ENCODE measurements around the gene HMGN1. TPM values are rescaled to one million over a fixed set of nuclear protein-coding genes. Genes with fewer than 3 reads are reported as not detected.

The HMGN1 gene
- total RNA-seq, 1 experiment from 2014 or later: 391 TPM

DNA sequence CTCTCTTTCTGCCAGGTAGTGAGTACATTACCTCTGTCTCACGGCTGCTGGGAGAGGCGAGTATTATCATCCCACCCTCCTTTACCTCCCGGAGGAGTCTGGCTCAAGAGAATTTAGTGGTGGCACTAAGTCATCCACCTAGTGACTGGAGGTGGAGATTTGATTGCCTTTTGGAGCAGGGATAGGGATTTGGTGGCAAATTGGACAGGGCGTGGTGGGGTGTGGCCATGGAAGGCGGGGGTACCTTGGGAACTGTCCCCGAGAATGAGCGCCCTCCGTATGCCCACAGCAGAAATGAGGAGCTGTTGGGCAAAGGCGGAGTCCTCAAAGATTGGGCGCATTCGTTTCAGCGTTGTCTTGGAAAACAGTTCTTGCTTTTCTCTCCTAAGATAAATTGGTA is 32.1 kb upstream of the HMGN1 start:
- Mint-ChIP-seq H3K27ac (ENCODE audit: unreplicated experiment) (peak overlapping the region; percentile 80), H3K27me3 (ENCODE audit: insufficient read depth, unreplicated experiment) (no peaks in the 10 kb centered on the region), H3K36me3 (ENCODE audit: insufficient read depth, unreplicated experiment) (no peaks in the 10 kb centered on the region), H3K9me3 (ENCODE audit: unreplicated experiment) (no peaks in the 10 kb centered on the region), H3K4me1 (ENCODE audit: low read depth, unreplicated experiment) (peaks cover 7% of the 10 kb centered on the region), H3K4me3 (ENCODE audit: unreplicated experiment) (peak overlapping the region; percentile 83)
- H3K36me3 ChIP-seq (ENCODE audit: control insufficient read depth, insufficient read depth, low read length): no peaks in the 10 kb centered on the region
- no peaks in the 10 kb centered on the region for H3K27me3 ChIP-seq (replicated peaks; ENCODE audit: control insufficient read depth, insufficient read depth, low read length)
- no peaks in the 10 kb centered on the region for H3K9me3 ChIP-seq
- ChIA-PET POLR2A (no interaction called here), CTCF (no interaction called here)
- intact Hi-C loops (cut with micrococcal nuclease; ENCODE audit: unreplicated experiment): loop anchor here (2.0 kb wide), 1 partner anchor 32 kb away; the partner anchor contains the start of gene HMGN1
- TSS peak; percentile 34 for BruUV-seq (replicated peaks)
- TF ChIP-seq, protein P1, sequence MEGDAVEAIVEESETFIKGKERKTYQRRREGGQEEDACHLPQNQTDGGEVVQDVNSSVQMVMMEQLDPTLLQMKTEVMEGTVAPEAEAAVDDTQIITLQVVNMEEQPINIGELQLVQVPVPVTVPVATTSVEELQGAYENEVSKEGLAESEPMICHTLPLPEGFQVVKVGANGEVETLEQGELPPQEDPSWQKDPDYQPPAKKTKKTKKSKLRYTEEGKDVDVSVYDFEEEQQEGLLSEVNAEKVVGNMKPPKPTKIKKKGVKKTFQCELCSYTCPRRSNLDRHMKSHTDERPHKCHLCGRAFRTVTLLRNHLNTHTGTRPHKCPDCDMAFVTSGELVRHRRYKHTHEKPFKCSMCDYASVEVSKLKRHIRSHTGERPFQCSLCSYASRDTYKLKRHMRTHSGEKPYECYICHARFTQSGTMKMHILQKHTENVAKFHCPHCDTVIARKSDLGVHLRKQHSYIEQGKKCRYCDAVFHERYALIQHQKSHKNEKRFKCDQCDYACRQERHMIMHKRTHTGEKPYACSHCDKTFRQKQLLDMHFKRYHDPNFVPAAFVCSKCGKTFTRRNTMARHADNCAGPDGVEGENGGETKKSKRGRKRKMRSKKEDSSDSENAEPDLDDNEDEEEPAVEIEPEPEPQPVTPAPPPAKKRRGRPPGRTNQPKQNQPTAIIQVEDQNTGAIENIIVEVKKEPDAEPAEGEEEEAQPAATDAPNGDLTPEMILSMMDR (IDR thresholded peaks at IDR 0.05; ENCODE audit: insufficient read depth in 1 of 2, low read depth in 1 of 2, low read length in 1 of 2, severe bottlenecking in 1 of 2, unreplicated experiment in 1 of 2): no peak
- H3K4me3 ChIP-seq (ENCODE audit: low read depth, low read length): peak overlapping the region; percentile 45
- no peaks in the 10 kb centered on the region for H3K4me1 ChIP-seq
- no peak for DNase-seq

GRCh38 chr21:39379986-39380891 is 31.4 kb upstream of the HMGN1 start:
- intact Hi-C loops (cut with micrococcal nuclease; ENCODE audit: unreplicated experiment): loop anchor here (2.0 kb wide), 1 partner anchor 31 kb away; the partner anchor contains the start of gene HMGN1
- Histone ChIP-seq H3K9me3 (no peaks in the 10 kb centered on the region), H3K27me3 (replicated peaks; ENCODE audit: control insufficient read depth, insufficient read depth, low read length) (no peaks in the 10 kb centered on the region), H3K4me1 (no peaks in the 10 kb centered on the region), H3K4me3 (ENCODE audit: low read depth, low read length) (peak overlapping the region; percentile 45), H3K36me3 (ENCODE audit: control insufficient read depth, insufficient read depth, low read length) (no peaks in the 10 kb centered on the region)
- Mint-ChIP-seq H3K4me3 (ENCODE audit: unreplicated experiment) (peak overlapping the region; percentile 83), H3K36me3 (ENCODE audit: insufficient read depth, unreplicated experiment) (no peaks in the 10 kb centered on the region), H3K27me3 (ENCODE audit: insufficient read depth, unreplicated experiment) (no peaks in the 10 kb centered on the region), H3K4me1 (ENCODE audit: low read depth, unreplicated experiment) (peaks cover 7% of the 10 kb centered on the region), H3K27ac (ENCODE audit: unreplicated experiment) (peak overlapping the region; percentile 80), H3K9me3 (ENCODE audit: unreplicated experiment) (no peaks in the 10 kb centered on the region)
- POLR2A ChIA-PET: interaction anchor here (0.6 to 1.0 kb wide), 4 partner anchors 12 to 41 kb away, joined by 4 to 5 read pairs (median 5); no protein-coding TSS in a partner anchor
- TF ChIP-seq, protein P1 (IDR thresholded peaks at IDR 0.05; ENCODE audit: insufficient read depth in 1 of 2, low read depth in 1 of 2, low read length in 1 of 2, severe bottlenecking in 1 of 2, unreplicated experiment in 1 of 2): no peak
- peak; percentile 90 for DNase-seq
- BruUV-seq (replicated peaks): no TSS peak
- CTCF ChIA-PET: interaction anchor here (0.5 kb wide), 1 partner anchor 11 kb away, joined by 4 read pairs; no protein-coding TSS in a partner anchor

- Mint-ChIP-seq H3K36me3 (ENCODE audit: insufficient read depth, unreplicated experiment) (no peaks in the 10 kb centered on the region), H3K4me3 (ENCODE audit: unreplicated experiment) (no peak overlapping the region), H3K27ac (ENCODE audit: unreplicated experiment) (no peak overlapping the region), H3K9me3 (ENCODE audit: unreplicated experiment) (no peaks in the 10 kb centered on the region), H3K27me3 (ENCODE audit: insufficient read depth, unreplicated experiment) (no peaks in the 10 kb centered on the region), H3K4me1 (ENCODE audit: low read depth, unreplicated experiment) (peaks cover 13% of the 10 kb centered on the region)
- TF ChIP-seq, protein P1 (IDR thresholded peaks at IDR 0.05; ENCODE audit: insufficient read depth in 1 of 2, low read depth in 1 of 2, low read length in 1 of 2, severe bottlenecking in 1 of 2, unreplicated experiment in 1 of 2): no peak
- ChIA-PET POLR2A (no interaction called here), CTCF (no interaction called here)
- Histone ChIP-seq H3K27me3 (replicated peaks; ENCODE audit: control insufficient read depth, insufficient read depth, low read length) (no peaks in the 10 kb centered on the region), H3K4me3 (ENCODE audit: low read depth, low read length) (no peak overlapping the region), H3K9me3 (no peaks in the 10 kb centered on the region), H3K4me1 (no peaks in the 10 kb centered on the region), H3K36me3 (ENCODE audit: control insufficient read depth, insufficient read depth, low read length) (no peaks in the 10 kb centered on the region)
- intact Hi-C loops (cut with micrococcal nuclease; ENCODE audit: unreplicated experiment): no loop called here
- no peak for DNase-seq
- BruUV-seq (replicated peaks): no TSS peak
These were observed 28.7 kb upstream of the HMGN1 start for GRCh38 chr21:39377444-39378050.

Data from Caco-2 (cell line).